Measurements from ENCODE around the gene HLCS. TPM values are rescaled to one million over a fixed set of nuclear protein-coding genes. Genes with fewer than 3 reads are reported as not detected.

The HLCS gene
- polyA plus RNA-seq, 1 experiment, result 16.9 TPM

- DNase-seq (ENCODE audit: low read depth), result no peak
- ChIA-PET POLR2A (no interaction called here), CTCF (interaction anchor here (1.0 to 1.7 kb wide), 4 partner anchors 12 to 412 kb away, joined by 3 to 5 read pairs (median 4); no protein-coding TSS in a partner anchor)
- TF ChIP-seq CTCF (IDR thresholded peaks at IDR 0.05; ENCODE audit: insufficient read depth, low read depth, low read length), result no peak
- no peaks in the 10 kb centered on the region for H3K27me3 ChIP-seq (ENCODE audit: control insufficient read depth, insufficient read depth, low read length)
- H3K36me3 ChIP-seq (ENCODE audit: control insufficient read depth, insufficient read depth, low read length), result no peaks in the 10 kb centered on the region; the same call in 1 of the 2 replicates
- no peak overlapping the region for H3K4me3 ChIP-seq (ENCODE audit: low read depth, low read length)
These were observed 52.0 kb downstream of the HLCS start for GRCh38 chr21:36914244-36915013.

GRCh38 chr21:36913247-36914169 lies 53.0 kb downstream of the HLCS start:
- CTCF ChIA-PET, result interaction anchor here (0.8 to 1.2 kb wide), 5 partner anchors 13 to 282 kb away, joined by 3 to 4 read pairs (median 3); no protein-coding TSS in a partner anchor
- Histone ChIP-seq H3K4me3 (ENCODE audit: low read depth, low read length) (no peak overlapping the region), H3K36me3 (ENCODE audit: control insufficient read depth, insufficient read depth, low read length) (no peaks in the 10 kb centered on the region; the same call in 1 of the 2 replicates), H3K27me3 (ENCODE audit: control insufficient read depth, insufficient read depth, low read length) (no peaks in the 10 kb centered on the region)
- no peak for TF ChIP-seq CTCF (IDR thresholded peaks at IDR 0.05; ENCODE audit: insufficient read depth, low read depth, low read length)
- no peak for DNase-seq (ENCODE audit: low read depth)
- POLR2A ChIA-PET, result no interaction called here

- DNase-seq (ENCODE audit: low read depth), result no peak
- Histone ChIP-seq H3K4me3 (ENCODE audit: low read depth, low read length) (no peak overlapping the region), H3K36me3 (ENCODE audit: control insufficient read depth, insufficient read depth, low read length) (no peaks in the 10 kb centered on the region; the same call in 1 of the 2 replicates), H3K27me3 (ENCODE audit: control insufficient read depth, insufficient read depth, low read length) (no peaks in the 10 kb centered on the region)
- CTCF ChIA-PET, result interaction anchor here (0.7 to 1.2 kb wide), 2 partner anchors 153 to 737 kb away, joined by 3 read pairs; no protein-coding TSS in a partner anchor
- no peak for TF ChIP-seq CTCF (IDR thresholded peaks at IDR 0.05; ENCODE audit: insufficient read depth, low read depth, low read length)
- POLR2A ChIA-PET, result no interaction called here
These were observed 55.7 kb downstream of the HLCS start for GRCh38 chr21:36910581-36911307.

- peak; percentile 95 for DNase-seq (ENCODE audit: low read depth)
- no peak for TF ChIP-seq CTCF (IDR thresholded peaks at IDR 0.05; ENCODE audit: insufficient read depth, low read depth, low read length)
- no peaks in the 10 kb centered on the region; the same call in 1 of the 2 replicates for H3K36me3 ChIP-seq (ENCODE audit: control insufficient read depth, insufficient read depth, low read length)
- H3K27me3 ChIP-seq (ENCODE audit: control insufficient read depth, insufficient read depth, low read length), result no peaks in the 10 kb centered on the region
- CTCF ChIA-PET, result interaction anchor here (0.7 to 1.2 kb wide), 2 partner anchors 152 to 737 kb away, joined by 3 read pairs; no protein-coding TSS in a partner anchor
- POLR2A ChIA-PET, result no interaction called here
- no peak overlapping the region for H3K4me3 ChIP-seq (ENCODE audit: low read depth, low read length)
These were observed 56.4 kb downstream of the HLCS start for GRCh38 chr21:36909901-36910561.

All from BJ (cell line).